Testis (tissue), 3 donors: Measurements from ENCODE around the gene NUP62. TPM values are rescaled to one million over a fixed set of nuclear protein-coding genes. Genes with fewer than 3 reads are reported as not detected.
"Not testable (repeated sequence)": the region's sequence is repeated elsewhere in the genome, so short reads cannot be mapped to it uniquely, and the experiment has no call there.

Source experiments
- DNase-seq: peaks from one replicate; pipeline ENCODE4 v3.0.0-alpha.2; 2019
- H3K27ac ChIP-seq, 2 donors: fragments of 200-600 bp; sonication (generic); one replicate each; pipeline ENCODE4 v1.5.1; 2019
- H3K27me3 ChIP-seq: fragments of 200-600 bp; sonication (generic); one replicate; pipeline ENCODE4 v1.5.1; 2019
- H3K36me3 ChIP-seq: fragments of 200-600 bp; sonication (generic); one replicate; pipeline ENCODE4 v1.5.1; 2017; ENCODE audit warnings: low read depth; ENCODE audit errors: missing control alignments
- H3K4me1 ChIP-seq: fragments of 200-600 bp; sonication (generic); one replicate; pipeline ENCODE4 v1.5.1; 2019
- H3K4me3 ChIP-seq, 2 donors: fragments of 200-600 bp; sonication (generic); one replicate each; pipeline ENCODE4 v1.5.1; 2017 to 2019
- H3K9me3 ChIP-seq: fragments of 200-600 bp; sonication (generic); one replicate; pipeline ENCODE4 v1.5.1; 2017
- POLR2A ChIP-seq: fragments of 450-650 bp; IDR thresholded peaks from one replicate; pipeline ENCODE4 v1.6.1; 2017; ENCODE audit warnings: antibody characterized with exemption, mild to moderate bottlenecking, moderate library complexity
- WGBS, 2 donors: methylation state at CpG; one replicate each; pipeline ENCODE4 v1.1.5; 2018; 5-methylcytosine and 5-hydroxymethylcytosine counted together
- intact Hi-C: fragments of 100-400 bp; cut with DNase I; formaldehyde crosslinking; loops from one replicate; pipeline ENCODE4 v1.15.1; 2023; ENCODE audit warnings: low total_unique reads
- polyA plus RNA-seq: library from polyadenylated mRNA; stranded (reverse); fragments of 350-450 nt; fragmentation: Illumina TruSeq; extraction: RNeasy Lipid Tissue Mini Kit (QIAGEN cat#74804); gene quantifications from one replicate; pipeline ENCODE4 v1.2.3, GENCODE V29; 2014; ENCODE audit warnings: low read depth, low replicate concordance; ENCODE audit not compliant: insufficient read depth
- total RNA-seq, 2 donors: library from RNA; depleted of rRNA; stranded (reverse); fragments of >200 nt; gene quantifications; one replicate each; pipeline ENCODE4 v1.2.3, GENCODE V29; 2016
- TF ChIP-seq, protein P1 (sequence below), 3 experiments: fragments of 450-650 bp in 2 of 3; fragments of 200-600 bp in 1 of 3; sonication (generic) in 1 of 3; IDR thresholded peaks; one replicate each; pipeline ENCODE4 v1.5.1; 2016 to 2019; ENCODE audit warnings: antibody characterized with exemption in 3 of 3, mild to moderate bottlenecking in 2 of 3, moderate library complexity in 1 of 3

The NUP62 gene
- total and polyA plus RNA-seq, 3 donors from 2014 or later = 78.4 to 135 (median 112) TPM

GRCh38 chr19:49949742-49950589, 20.7 kb upstream of the NUP62 start:
- intact Hi-C loops = no loop called here
- Histone ChIP-seq H3K27ac (no peak overlapping the region), H3K9me3 (no peaks in the 10 kb centered on the region), H3K4me3 (no peak overlapping the region), H3K4me1 (peaks cover 28% of the 10 kb centered on the region), H3K36me3 (no peaks in the 10 kb centered on the region), H3K27me3 (no peaks in the 10 kb centered on the region)
- no peak for TF ChIP-seq POLR2A
- TF ChIP-seq, protein P1, sequence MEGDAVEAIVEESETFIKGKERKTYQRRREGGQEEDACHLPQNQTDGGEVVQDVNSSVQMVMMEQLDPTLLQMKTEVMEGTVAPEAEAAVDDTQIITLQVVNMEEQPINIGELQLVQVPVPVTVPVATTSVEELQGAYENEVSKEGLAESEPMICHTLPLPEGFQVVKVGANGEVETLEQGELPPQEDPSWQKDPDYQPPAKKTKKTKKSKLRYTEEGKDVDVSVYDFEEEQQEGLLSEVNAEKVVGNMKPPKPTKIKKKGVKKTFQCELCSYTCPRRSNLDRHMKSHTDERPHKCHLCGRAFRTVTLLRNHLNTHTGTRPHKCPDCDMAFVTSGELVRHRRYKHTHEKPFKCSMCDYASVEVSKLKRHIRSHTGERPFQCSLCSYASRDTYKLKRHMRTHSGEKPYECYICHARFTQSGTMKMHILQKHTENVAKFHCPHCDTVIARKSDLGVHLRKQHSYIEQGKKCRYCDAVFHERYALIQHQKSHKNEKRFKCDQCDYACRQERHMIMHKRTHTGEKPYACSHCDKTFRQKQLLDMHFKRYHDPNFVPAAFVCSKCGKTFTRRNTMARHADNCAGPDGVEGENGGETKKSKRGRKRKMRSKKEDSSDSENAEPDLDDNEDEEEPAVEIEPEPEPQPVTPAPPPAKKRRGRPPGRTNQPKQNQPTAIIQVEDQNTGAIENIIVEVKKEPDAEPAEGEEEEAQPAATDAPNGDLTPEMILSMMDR (IDR thresholded peaks at IDR 0.05) = no peak
- no peak for DNase-seq
- 64 to 69% methylated on average over 10 to 11 of the region's 11 CpGs for WGBS, 2 donors

- peak; percentile 61 for DNase-seq
- H3K27me3 ChIP-seq = no peaks in the 10 kb centered on the region
- no peaks in the 10 kb centered on the region for H3K36me3 ChIP-seq
- H3K27ac ChIP-seq = no peak overlapping the region
- intact Hi-C loops = no loop called here
- TF ChIP-seq POLR2A = no peak
- TF ChIP-seq, protein P1 (IDR thresholded peaks at IDR 0.05) = no peak
- H3K9me3 ChIP-seq = no peaks in the 10 kb centered on the region
- no peak overlapping the region for H3K4me3 ChIP-seq
- WGBS, 2 donors = 58 to 90% methylated on average over 4 to 8 of the region's 8 CpGs
- H3K4me1 ChIP-seq = peaks cover under 1% of the 10 kb centered on the region
Measured at GRCh38 chr19:49946415-49946814, 17.1 kb upstream of the NUP62 start.

DNA sequence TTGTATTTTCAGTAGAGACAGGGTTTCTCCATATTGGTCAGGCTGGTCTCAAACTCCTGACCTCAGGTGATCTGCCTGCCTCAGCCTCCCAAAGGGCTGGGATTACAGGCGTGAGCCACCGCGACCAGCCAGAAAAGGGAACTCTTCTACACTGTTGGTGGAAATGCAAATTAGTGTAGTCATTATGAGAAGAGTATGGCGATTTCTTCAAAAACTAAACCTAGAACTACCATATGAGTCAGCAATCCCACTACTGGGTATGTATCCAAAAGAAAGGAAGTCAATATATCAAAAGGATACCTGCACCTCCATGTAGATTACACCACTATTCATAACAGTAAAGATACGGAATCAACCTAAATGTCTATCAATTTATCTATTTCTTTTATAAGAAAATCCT, 15.3 kb upstream of the NUP62 start:
- not testable (repeated sequence) for H3K27ac ChIP-seq, H3K27me3 ChIP-seq, H3K9me3 ChIP-seq, H3K4me3 ChIP-seq, H3K36me3 ChIP-seq, DNase-seq, H3K4me1 ChIP-seq
- 77 to 82% methylated on average over 5 of the region's 5 CpGs for WGBS, 2 donors
- intact Hi-C loops = loop anchor here (5.0 kb wide), 1 partner anchor 38 kb away; no protein-coding TSS in a partner anchor

GRCh38 chr19:49940482-49940791, 11.1 kb upstream of the NUP62 start:
- no peak overlapping the region for H3K27ac ChIP-seq
- no peaks in the 10 kb centered on the region for H3K9me3 ChIP-seq
- H3K27me3 ChIP-seq = no peaks in the 10 kb centered on the region
- H3K36me3 ChIP-seq = no peaks in the 10 kb centered on the region
- TF ChIP-seq POLR2A = no peak
- TF ChIP-seq, protein P1 (IDR thresholded peaks at IDR 0.05) = no peak
- intact Hi-C loops = loop anchor here (5.0 kb wide), 1 partner anchor 42 kb away; no protein-coding TSS in a partner anchor
- 92 to 94% methylated on average over 5 of the region's 5 CpGs for WGBS, 2 donors
- no peak for DNase-seq
- H3K4me3 ChIP-seq = no peak overlapping the region
- H3K4me1 ChIP-seq = peaks cover 7% of the 10 kb centered on the region

DNA sequence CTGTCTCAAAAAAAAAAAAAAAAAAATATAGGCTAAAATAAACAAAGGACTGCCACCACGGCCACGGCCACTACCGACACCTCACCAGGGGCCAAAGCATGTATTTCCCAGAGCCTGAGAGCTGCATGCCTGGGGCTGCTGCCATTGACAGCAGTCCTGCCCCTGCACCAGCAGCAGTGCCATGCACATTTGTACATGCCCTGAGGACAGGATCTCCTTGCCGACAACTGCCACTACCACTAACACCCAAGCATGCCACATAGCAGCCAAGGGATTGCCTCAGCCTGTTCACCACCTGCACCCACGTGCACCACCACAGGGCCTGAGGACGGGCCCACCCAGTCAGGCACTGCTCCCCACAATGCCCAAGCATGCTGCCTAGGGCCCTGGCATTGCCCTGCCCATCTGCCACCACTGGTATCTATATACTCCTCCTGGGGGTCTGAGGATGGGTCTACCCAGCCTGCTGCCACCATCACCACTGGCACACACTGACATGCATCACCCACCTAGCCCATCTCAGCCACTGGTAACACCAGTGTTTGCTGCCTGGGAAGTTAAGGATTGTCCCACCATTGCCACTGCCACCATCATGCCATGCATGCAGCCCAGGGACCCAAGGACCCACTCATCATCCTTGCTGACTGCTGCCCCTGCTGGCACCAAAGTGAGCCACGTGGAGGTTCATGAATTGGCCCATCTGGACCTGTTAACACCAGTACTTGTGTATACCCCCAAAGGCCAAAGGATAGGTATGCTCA, 10.6 kb upstream of the NUP62 start:
- TF ChIP-seq, protein P1 (IDR thresholded peaks at IDR 0.05) = no peak
- TF ChIP-seq POLR2A = no peak
- intact Hi-C loops = loop anchor here (5.0 kb wide), 1 partner anchor 42 kb away; no protein-coding TSS in a partner anchor
- peaks cover 7% of the 10 kb centered on the region for H3K4me1 ChIP-seq
- WGBS, 2 donors = 86 to 96% methylated on average over 5 to 7 of the region's 7 CpGs
- no peaks in the 10 kb centered on the region for H3K36me3 ChIP-seq
- DNase-seq = no peak
- no peak overlapping the region for H3K4me3 ChIP-seq
- H3K27me3 ChIP-seq = no peaks in the 10 kb centered on the region
- H3K9me3 ChIP-seq = no peaks in the 10 kb centered on the region
- no peak overlapping the region for H3K27ac ChIP-seq
